DMS53 treated with DMSO at 0.1 percent for 48 hours (cell line): ENCODE measurements around the gene HOXB6.

Source experiments
- DNase-seq: peaks from one replicate; lab custom pipeline; 2025; ENCODE audit not compliant: unreplicated experiment; lab: John Stamatoyannopoulos, UW

HOXB6 gene

GRCh38 chr17:48568499-48569239, 36.1 kb downstream of the HOXB6 start:
- DNase-seq: no peak

GRCh38 chr17:48567646-48568354, 37.0 kb downstream of the HOXB6 start:
- no peak for DNase-seq

GRCh38 chr17:48567209-48567608, 37.6 kb downstream of the HOXB6 start:
- DNase-seq: no peak

- DNase-seq: no peak
These were observed 38.1 kb downstream of the HOXB6 start for GRCh38 chr17:48566717-48567116.

GRCh38 chr17:48565925-48566710, 38.7 kb downstream of the HOXB6 start:
- no peak for DNase-seq

- DNase-seq: no peak
These were observed 39.7 kb downstream of the HOXB6 start for GRCh38 chr17:48565022-48565554.

GRCh38 chr17:48564188-48565021, 40.4 kb downstream of the HOXB6 start:
- DNase-seq: no peak

GRCh38 chr17:48563867-48564187, 41.0 kb downstream of the HOXB6 start:
- DNase-seq: no peak

- DNase-seq: no peak
These were observed 41.4 kb downstream of the HOXB6 start for GRCh38 chr17:48563385-48563838.

- DNase-seq: no peak
These were observed 41.9 kb downstream of the HOXB6 start for GRCh38 chr17:48562934-48563333.

- no peak for DNase-seq
These were observed 42.6 kb downstream of the HOXB6 start for GRCh38 chr17:48561884-48562810.

GRCh38 chr17:48559840-48560817, 44.7 kb downstream of the HOXB6 start:
- DNase-seq: no peak

GRCh38 chr17:48559122-48559839, 45.5 kb downstream of the HOXB6 start:
- DNase-seq: no peak

GRCh38 chr17:48558831-48559121, 46.0 kb downstream of the HOXB6 start:
- no peak for DNase-seq

- DNase-seq: no peak
These were observed 46.5 kb downstream of the HOXB6 start for GRCh38 chr17:48558057-48558830.

GRCh38 chr17:48556576-48557401, 48.0 kb downstream of the HOXB6 start:
- DNase-seq: no peak

GRCh38 chr17:48556229-48556575, 48.6 kb downstream of the HOXB6 start:
- DNase-seq: no peak
